ENCODE data around the gene KLHDC7A.

KLHDC7A gene

DNA sequence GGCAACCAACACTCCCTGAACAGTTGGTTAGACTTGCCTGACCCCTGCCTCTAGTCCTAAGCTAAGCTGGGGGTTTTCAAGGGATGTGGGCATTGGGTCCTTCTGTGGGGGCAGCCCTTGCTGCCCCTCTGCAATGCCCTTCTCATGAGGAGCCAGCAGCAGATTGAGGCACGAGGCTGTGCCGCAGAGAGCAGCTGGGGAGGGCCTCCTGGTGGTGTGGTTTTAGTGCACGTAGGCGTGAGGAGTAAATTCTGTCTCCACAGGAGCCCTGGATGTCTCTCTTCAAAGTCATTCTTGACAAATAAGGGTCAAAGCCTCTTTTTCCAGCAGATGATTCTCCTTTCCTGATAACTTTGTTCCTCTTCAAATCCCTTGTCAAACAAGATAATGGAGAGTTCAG, 31.8 kb upstream of the KLHDC7A start:
- DNase-seq = no peak
- Histone ChIP-seq H2BK15ac (ENCODE audit: low read depth, poor library complexity, severe bottlenecking) (no peak overlapping the region), H3K4ac (ENCODE audit: low read depth in 1 of 2, low read length in 2 of 2) (no peak overlapping the region), H2BK5ac (ENCODE audit: low read depth, low read length, poor library complexity, severe bottlenecking) (no peak overlapping the region), H3K9me3 (ENCODE audit: control insufficient read depth, low read length) (no peaks in the 10 kb centered on the region), H2BK120ac (ENCODE audit: low read depth, low read length) (no peak overlapping the region), H3K36me3 (ENCODE audit: control insufficient read depth in 1 of 2, insufficient read depth in 2 of 2, low read depth in 1 of 2, low read length in 2 of 2) (no peaks in the 10 kb centered on the region), H3K4me2 (ENCODE audit: low read length, poor library complexity, severe bottlenecking) (no peak overlapping the region), H3K9ac (ENCODE audit: low read length) (no peak overlapping the region), H2AFZ (ENCODE audit: low read depth, low read length) (no peak overlapping the region), H3K79me1 (replicated peaks; ENCODE audit: low read length, poor library complexity, severe bottlenecking) (no peaks in the 10 kb centered on the region), H3K18ac (ENCODE audit: low read depth in 1 of 2, low read length in 2 of 2) (no peak overlapping the region), H2BK12ac (ENCODE audit: low read length in 2 of 2) (no peak overlapping the region), H4K91ac (ENCODE audit: low read length) (no peak overlapping the region), H3K27ac (ENCODE audit: low read length, poor library complexity, severe bottlenecking) (no peak overlapping the region), H3K27me3 (ENCODE audit: control insufficient read depth in 1 of 2, insufficient read depth in 1 of 2, low read length in 2 of 2) (peaks cover 0 to 3% of the 10 kb centered on the region in 2 experiments), H4K8ac (ENCODE audit: low read length) (no peak overlapping the region), H3K4me3 (ENCODE audit: insufficient read depth in 1 of 2, low read depth in 1 of 2, low read length in 2 of 2) (no peak overlapping the region), H3K14ac (ENCODE audit: low read length in 2 of 2) (no peak overlapping the region), H2AK5ac (ENCODE audit: low read length, severe bottlenecking) (no peak overlapping the region), H3K23ac (ENCODE audit: low read length in 2 of 2) (no peak overlapping the region), H3K4me1 (ENCODE audit: control insufficient read depth, insufficient read depth, low read depth, low read length) (peaks cover 2% of the 10 kb centered on the region)
- 47% methylated on average over 4 of the region's 4 CpGs for WGBS

DNA sequence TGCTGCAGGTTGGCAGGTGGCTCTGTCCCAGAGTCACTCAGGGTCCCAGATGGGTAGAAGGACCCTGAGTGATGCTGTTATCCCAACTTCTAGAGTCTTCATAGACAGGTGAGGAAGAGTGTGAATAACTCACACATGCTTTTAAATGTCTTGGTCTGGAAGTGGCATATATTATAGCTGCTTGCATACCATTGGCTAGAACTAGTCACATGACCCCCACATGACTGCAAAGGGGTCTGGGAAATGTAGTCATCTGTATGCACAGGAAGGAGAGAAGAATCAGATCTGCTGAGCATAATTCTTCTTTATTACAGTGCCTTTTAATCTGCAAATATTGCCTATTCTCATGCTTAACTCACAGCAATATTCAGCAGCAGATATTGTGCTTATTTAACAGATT, 28.2 kb upstream of the KLHDC7A start:
- H3K4me2 ChIP-seq (ENCODE audit: low read length, poor library complexity, severe bottlenecking) = no peak overlapping the region
- no peak overlapping the region for H3K4ac ChIP-seq (ENCODE audit: low read depth in 1 of 2, low read length in 2 of 2)
- no peak overlapping the region for H2BK120ac ChIP-seq (ENCODE audit: low read depth, low read length)
- no peak overlapping the region for H4K8ac ChIP-seq (ENCODE audit: low read length)
- no peak overlapping the region for H2AK5ac ChIP-seq (ENCODE audit: low read length, severe bottlenecking)
- H3K4me3 ChIP-seq (ENCODE audit: insufficient read depth in 1 of 2, low read depth in 1 of 2, low read length in 2 of 2) = no peak overlapping the region
- no peak for DNase-seq
- H3K18ac ChIP-seq (ENCODE audit: low read depth in 1 of 2, low read length in 2 of 2) = no peak overlapping the region
- no peak overlapping the region for H2BK15ac ChIP-seq (ENCODE audit: low read depth, poor library complexity, severe bottlenecking)
- no peak overlapping the region for H3K14ac ChIP-seq (ENCODE audit: low read length in 2 of 2)
- H3K36me3 ChIP-seq (ENCODE audit: control insufficient read depth in 1 of 2, insufficient read depth in 2 of 2, low read depth in 1 of 2, low read length in 2 of 2) = no peaks in the 10 kb centered on the region
- no peaks in the 10 kb centered on the region for H3K79me1 ChIP-seq (replicated peaks; ENCODE audit: low read length, poor library complexity, severe bottlenecking)
- no peak overlapping the region for H3K23ac ChIP-seq (ENCODE audit: low read length in 2 of 2)
- no peak overlapping the region for H2BK5ac ChIP-seq (ENCODE audit: low read depth, low read length, poor library complexity, severe bottlenecking)
- H3K9me3 ChIP-seq (ENCODE audit: control insufficient read depth, low read length) = no peaks in the 10 kb centered on the region
- H3K4me1 ChIP-seq (ENCODE audit: control insufficient read depth, insufficient read depth, low read depth, low read length) = peaks cover 2% of the 10 kb centered on the region
- no peak overlapping the region for H2BK12ac ChIP-seq (ENCODE audit: low read length in 2 of 2)
- no peak overlapping the region for H4K91ac ChIP-seq (ENCODE audit: low read length)
- peaks cover 2 to 3% of the 10 kb centered on the region in 2 experiments for H3K27me3 ChIP-seq (ENCODE audit: control insufficient read depth in 1 of 2, insufficient read depth in 1 of 2, low read length in 2 of 2)
- no peak overlapping the region for H3K9ac ChIP-seq (ENCODE audit: low read length)
- no peak overlapping the region for H3K27ac ChIP-seq (ENCODE audit: low read length, poor library complexity, severe bottlenecking)
- no peak overlapping the region for H2AFZ ChIP-seq (ENCODE audit: low read depth, low read length)

DNA sequence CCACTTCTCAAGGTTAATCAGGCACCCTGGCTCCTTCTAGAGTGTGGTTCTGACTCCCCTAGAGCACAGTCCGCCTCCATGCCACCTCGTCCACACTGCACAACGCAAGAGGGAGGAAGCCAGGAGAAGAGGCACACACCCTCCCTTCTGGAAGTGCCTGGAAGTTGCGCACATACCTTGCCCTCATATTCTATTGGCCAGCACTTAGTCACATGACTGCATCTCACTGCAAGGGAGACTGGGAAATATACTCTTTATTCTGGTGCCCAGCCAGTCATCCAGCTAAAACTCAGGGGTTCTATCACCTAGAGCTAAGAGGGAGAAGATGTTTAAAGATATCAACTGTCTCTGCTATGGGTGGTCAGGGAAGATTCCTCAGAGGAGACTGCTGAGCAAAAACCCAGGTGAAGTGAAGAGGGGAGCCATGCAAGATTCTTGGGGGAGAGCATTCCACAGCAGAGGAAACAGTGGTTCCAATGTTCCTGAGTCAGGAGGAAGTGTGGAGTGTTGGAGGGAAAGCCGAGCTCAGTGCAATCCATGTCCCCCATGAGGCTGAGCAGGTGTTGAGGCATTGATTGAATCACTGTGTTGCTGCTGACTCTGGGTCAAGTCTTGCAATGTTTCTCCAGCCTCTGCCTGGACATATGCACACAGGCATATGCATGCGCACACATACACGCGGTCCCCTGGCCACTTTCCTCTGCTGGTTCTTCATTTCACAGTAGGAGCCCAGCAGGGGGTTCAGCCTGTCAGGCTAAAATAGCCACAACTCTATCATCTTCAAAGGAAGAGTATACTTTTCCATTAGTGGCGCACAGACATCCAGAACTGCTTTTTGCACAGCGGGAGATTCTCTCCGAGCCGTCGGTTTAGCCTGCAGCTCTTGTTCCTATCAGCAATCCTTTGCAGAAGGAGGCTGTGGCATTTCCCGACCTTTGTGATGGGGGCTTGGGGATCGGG, 22.3 kb upstream of the KLHDC7A start:
- H3K27ac ChIP-seq (ENCODE audit: low read length, poor library complexity, severe bottlenecking) = no peak overlapping the region
- H3K18ac ChIP-seq (ENCODE audit: low read depth in 1 of 2, low read length in 2 of 2) = no peak overlapping the region
- no peak overlapping the region for H3K4me2 ChIP-seq (ENCODE audit: low read length, poor library complexity, severe bottlenecking)
- H2BK15ac ChIP-seq (ENCODE audit: low read depth, poor library complexity, severe bottlenecking) = no peak overlapping the region
- no peak overlapping the region for H3K9ac ChIP-seq (ENCODE audit: low read length)
- no peak overlapping the region for H2BK120ac ChIP-seq (ENCODE audit: low read depth, low read length)
- H3K79me1 ChIP-seq (replicated peaks; ENCODE audit: low read length, poor library complexity, severe bottlenecking) = no peaks in the 10 kb centered on the region
- no peak overlapping the region for H3K23ac ChIP-seq (ENCODE audit: low read length in 2 of 2)
- no peaks in the 10 kb centered on the region for H3K36me3 ChIP-seq (ENCODE audit: control insufficient read depth in 1 of 2, insufficient read depth in 2 of 2, low read depth in 1 of 2, low read length in 2 of 2)
- no peak overlapping the region for H3K14ac ChIP-seq (ENCODE audit: low read length in 2 of 2)
- no peak overlapping the region for H4K91ac ChIP-seq (ENCODE audit: low read length)
- no peaks in the 10 kb centered on the region for H3K9me3 ChIP-seq (ENCODE audit: control insufficient read depth, low read length)
- H3K4me1 ChIP-seq (ENCODE audit: control insufficient read depth, insufficient read depth, low read depth, low read length) = peaks cover 4% of the 10 kb centered on the region
- no peak for DNase-seq
- H4K8ac ChIP-seq (ENCODE audit: low read length) = no peak overlapping the region
- H2AK5ac ChIP-seq (ENCODE audit: low read length, severe bottlenecking) = no peak overlapping the region
- H3K27me3 ChIP-seq (ENCODE audit: control insufficient read depth in 1 of 2, insufficient read depth in 1 of 2, low read length in 2 of 2) = peaks cover 34 to 38% of the 10 kb centered on the region in 2 experiments
- no peak overlapping the region for H2BK12ac ChIP-seq (ENCODE audit: low read length in 2 of 2)
- 74% methylated on average over 15 of the region's 15 CpGs for WGBS
- no peak overlapping the region for H3K4me3 ChIP-seq (ENCODE audit: insufficient read depth in 1 of 2, low read depth in 1 of 2, low read length in 2 of 2)
- no peak overlapping the region for H3K4ac ChIP-seq (ENCODE audit: low read depth in 1 of 2, low read length in 2 of 2)
- H2BK5ac ChIP-seq (ENCODE audit: low read depth, low read length, poor library complexity, severe bottlenecking) = no peak overlapping the region
- H2AFZ ChIP-seq (ENCODE audit: low read depth, low read length) = no peak overlapping the region

DNA sequence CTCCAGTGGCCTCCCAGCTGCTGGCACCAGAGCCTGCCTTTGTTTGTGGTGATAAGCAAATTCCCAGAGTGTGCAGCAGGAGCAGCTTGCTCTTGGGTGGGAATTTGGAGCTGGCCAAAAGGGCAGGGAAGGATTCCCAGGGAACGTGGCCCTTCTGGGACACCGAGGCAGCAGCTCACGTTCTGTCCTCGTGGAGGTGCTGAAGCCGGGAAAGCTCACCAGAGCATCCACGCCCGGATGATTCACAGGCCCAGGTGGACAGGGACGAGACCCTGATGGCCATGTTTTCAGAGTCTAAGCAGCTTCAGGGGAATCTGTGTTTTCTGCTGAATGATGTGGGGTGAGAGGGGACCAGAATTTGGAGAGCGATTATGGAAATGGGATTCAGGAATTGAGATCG, 19.1 kb upstream of the KLHDC7A start:
- H3K9me3 ChIP-seq (ENCODE audit: control insufficient read depth, low read length) = no peaks in the 10 kb centered on the region
- no peak overlapping the region for H4K8ac ChIP-seq (ENCODE audit: low read length)
- H3K4me2 ChIP-seq (ENCODE audit: low read length, poor library complexity, severe bottlenecking) = no peak overlapping the region
- H3K14ac ChIP-seq (ENCODE audit: low read length in 2 of 2) = no peak overlapping the region
- H3K79me1 ChIP-seq (replicated peaks; ENCODE audit: low read length, poor library complexity, severe bottlenecking) = no peaks in the 10 kb centered on the region
- no peak overlapping the region for H2AFZ ChIP-seq (ENCODE audit: low read depth, low read length)
- H4K91ac ChIP-seq (ENCODE audit: low read length) = no peak overlapping the region
- H3K23ac ChIP-seq (ENCODE audit: low read length in 2 of 2) = no peak overlapping the region
- DNase-seq = no peak
- H3K36me3 ChIP-seq (ENCODE audit: control insufficient read depth in 1 of 2, insufficient read depth in 2 of 2, low read depth in 1 of 2, low read length in 2 of 2) = no peaks in the 10 kb centered on the region
- no peak overlapping the region for H2AK5ac ChIP-seq (ENCODE audit: low read length, severe bottlenecking)
- H3K27ac ChIP-seq (ENCODE audit: low read length, poor library complexity, severe bottlenecking) = no peak overlapping the region
- H2BK120ac ChIP-seq (ENCODE audit: low read depth, low read length) = no peak overlapping the region
- no peak overlapping the region for H3K4ac ChIP-seq (ENCODE audit: low read depth in 1 of 2, low read length in 2 of 2)
- no peak overlapping the region for H2BK15ac ChIP-seq (ENCODE audit: low read depth, poor library complexity, severe bottlenecking)
- H3K4me3 ChIP-seq (ENCODE audit: insufficient read depth in 1 of 2, low read depth in 1 of 2, low read length in 2 of 2) = no peak overlapping the region
- peaks cover 34 to 38% of the 10 kb centered on the region in 2 experiments for H3K27me3 ChIP-seq (ENCODE audit: control insufficient read depth in 1 of 2, insufficient read depth in 1 of 2, low read length in 2 of 2)
- no peak overlapping the region for H2BK12ac ChIP-seq (ENCODE audit: low read length in 2 of 2)
- no peak overlapping the region for H3K18ac ChIP-seq (ENCODE audit: low read depth in 1 of 2, low read length in 2 of 2)
- H3K4me1 ChIP-seq (ENCODE audit: control insufficient read depth, insufficient read depth, low read depth, low read length) = peaks cover 4% of the 10 kb centered on the region
- WGBS = 79% methylated on average over 10 of the region's 10 CpGs
- no peak overlapping the region for H2BK5ac ChIP-seq (ENCODE audit: low read depth, low read length, poor library complexity, severe bottlenecking)
- no peak overlapping the region for H3K9ac ChIP-seq (ENCODE audit: low read length)
